HepG2 (cell line): ENCODE data around the gene NOS1. TPM values are rescaled to one million over a fixed set of nuclear protein-coding genes. Genes with fewer than 3 reads are reported as not detected.

Experiments
- ATAC-seq: fragments of 200-7000 bp; cut with Tn5 transposase; 3 replicates; pipeline ENCODE4 v1.9.1; 2020; ENCODE audit warnings: mild to moderate bottlenecking, moderate library complexity
- BruUV-seq: library from RNA; stranded (reverse); fragments of 400-500 nt; replicated peaks from 2 replicates; lab custom pipeline; 2021; lab: Mats Ljungman, UMichigan
- CTCF ChIA-PET: fragments of 300-600 bp; formaldehyde crosslinking; extraction: SDS; loops from one replicate; lab custom pipeline; 2021; ENCODE audit warnings: low total read pairs, inconsistent platforms, low intra/inter-chr PET ratio; lab: Yijun Ruan, JAX
- POLR2A ChIA-PET: fragments of 350-600 bp; sonication (Branson Sonifier 250); formaldehyde crosslinking; loops from one replicate; lab custom pipeline; 2020; ENCODE audit warnings: antibody characterized with exemption, inconsistent platforms; lab: Yijun Ruan, JAX
- DNase-seq: peaks from one replicate; pipeline ENCODE4 v3.0.0-alpha.2; 2015; ENCODE audit warnings: low spot score
- FAIRE-seq: peaks from 3 replicates; lab custom pipeline; 2011; peaks lifted over from hg19 to GRCh38; lab: Jason Lieb, UNC
- H2AFZ ChIP-seq: one replicate; pipeline ENCODE4 v1.6.1; 2011; ENCODE audit warnings: low read length, inconsistent platforms
- H3K27ac ChIP-seq: fragments of 300-600 bp; 3 replicates; pipeline ENCODE4 v1.8.0; 2011; ENCODE audit warnings: mixed run types, mild to moderate bottlenecking, mixed read lengths, low read length, inconsistent platforms; ENCODE audit not compliant: insufficient read depth; ENCODE audit errors: extremely low read length
- H3K27me3 ChIP-seq, 2 experiments: fragments of 200-600 bp in 1 of 2; 2 replicates in 1 of 2; 3 replicates in 1 of 2; pipeline versions ENCODE4 v1.6.0 to v1.8.0; 2011; ENCODE audit warnings: low read length in 2 of 2, mild to moderate bottlenecking in 2 of 2, moderate library complexity in 2 of 2, inconsistent platforms in 1 of 2; ENCODE audit not compliant: insufficient read depth in 2 of 2, control insufficient read depth in 1 of 2
- H3K36me3 ChIP-seq, 2 experiments: fragments of 200-600 bp in 1 of 2; replicated peaks in 1 of 2; 2 replicates in 1 of 2; 3 replicates in 1 of 2; pipeline versions ENCODE4 v1.5.1 to v1.8.0; 2011; ENCODE audit warnings: low read length in 2 of 2, inconsistent platforms in 1 of 2; ENCODE audit not compliant: insufficient read depth in 2 of 2, control insufficient read depth in 1 of 2
- H3K4me1 ChIP-seq: 2 replicates; pipeline ENCODE4 v1.5.1; 2012; ENCODE audit warnings: low read length, inconsistent platforms; ENCODE audit not compliant: insufficient read depth
- H3K4me2 ChIP-seq: 2 replicates; pipeline ENCODE4 v1.6.0; 2011; ENCODE audit warnings: low read depth, low read length, inconsistent platforms
- H3K4me3 ChIP-seq, 3 experiments: fragments of 200-600 bp in 1 of 3; sonication (generic), shearing (Covaris generic) in 1 of 3; replicated peaks in 1 of 3; 2 replicates each; pipeline ENCODE4 v1.5.1; 2011 to 2016; ENCODE audit warnings: low read length in 3 of 3, inconsistent platforms in 2 of 3, low read depth in 2 of 3, mild to moderate bottlenecking in 2 of 3, control low read depth in 1 of 3, mixed read lengths in 1 of 3; ENCODE audit not compliant: insufficient read depth in 1 of 3
- H3K79me2 ChIP-seq: one replicate; pipeline ENCODE4 v1.6.1; 2011; ENCODE audit warnings: low read length, inconsistent platforms; ENCODE audit not compliant: insufficient read depth
- H3K9ac ChIP-seq: 2 replicates; pipeline ENCODE4 v1.6.0; 2011; ENCODE audit warnings: mild to moderate bottlenecking, low read depth, low read length, inconsistent platforms; ENCODE audit not compliant: insufficient read depth
- H3K9me3 ChIP-seq: 2 replicates; pipeline ENCODE4 v1.5.1; 2012; ENCODE audit warnings: mild to moderate bottlenecking, low read length
- H4K20me1 ChIP-seq: 2 replicates; pipeline ENCODE4 v1.6.0; 2011; ENCODE audit warnings: inconsistent platforms, mild to moderate bottlenecking, low read length, moderate library complexity; ENCODE audit not compliant: insufficient read depth
- CBX1 ChIP-seq: IDR thresholded peaks from one replicate; pipeline ENCODE4 v1.6.1; 2016; ENCODE audit warnings: antibody characterized with exemption, low read depth
- CBX5 ChIP-seq: sonication (generic); formaldehyde crosslinking; IDR thresholded peaks from 2 replicates; pipeline ENCODE4 v1.4.0; 2020; ENCODE audit warnings: missing genetic modification reagents, borderline replicate concordance
- CREB1 ChIP-seq, 2 experiments: fragments of 450-650 bp in 1 of 2; IDR thresholded peaks; 2 replicates each; pipeline ENCODE4 v1.6.1; 2016 to 2017; ENCODE audit warnings: control low read depth in 1 of 2, mild to moderate bottlenecking in 1 of 2, missing compliant biosample characterization in 1 of 2, missing genetic modification characterization in 1 of 2
- ETV5 ChIP-seq: IDR thresholded peaks from 2 replicates; pipeline ENCODE4 v1.6.1; 2018; ENCODE audit warnings: missing biosample characterization, missing genetic modification reagents, inconsistent platforms, borderline replicate concordance
- HOXA3 ChIP-seq: sonication (generic); formaldehyde crosslinking; IDR thresholded peaks from 2 replicates; pipeline ENCODE4 v1.5.0; 2020; ENCODE audit warnings: missing genetic modification reagents
- KDM3A ChIP-seq: IDR thresholded peaks from 2 replicates; pipeline ENCODE4 v1.6.1; 2018; ENCODE audit warnings: low read depth, missing compliant biosample characterization
- NFE2 ChIP-seq: sonication (generic); formaldehyde crosslinking; IDR thresholded peaks from 2 replicates; pipeline ENCODE4 v1.4.0; 2020; ENCODE audit warnings: missing genetic modification reagents
- SOX13 ChIP-seq, 3 experiments: fragments of 450-650 bp in 1 of 3; sonication (generic) in 1 of 3; formaldehyde crosslinking in 1 of 3; IDR thresholded peaks in 2 of 3; conservative IDR thresholded peaks in 1 of 3; 2 replicates each; pipeline versions ENCODE4 v1.5.0 to v1.6.1; 2016 to 2020; ENCODE audit warnings: antibody characterized with exemption in 1 of 3, mild to moderate bottlenecking in 1 of 3, missing compliant biosample characterization in 1 of 3, missing genetic modification reagents in 1 of 3, moderate library complexity in 1 of 3
- ZNF142 ChIP-seq: sonication (generic); formaldehyde crosslinking; IDR thresholded peaks from 2 replicates; pipeline ENCODE4 v1.4.0; 2020; ENCODE audit warnings: missing genetic modification reagents
- ZNF225 ChIP-seq: sonication (generic); formaldehyde crosslinking; IDR thresholded peaks from 2 replicates; pipeline ENCODE4 v1.4.0; 2020; ENCODE audit warnings: mild to moderate bottlenecking, missing genetic modification reagents
- ZNF710 ChIP-seq: sonication (generic); formaldehyde crosslinking; IDR thresholded peaks from 2 replicates; pipeline ENCODE4 v1.5.0; 2020; ENCODE audit warnings: mild to moderate bottlenecking, missing genetic modification reagents, borderline replicate concordance
- WGBS: methylation state at CpG from one replicate; pipeline ENCODE4 v1.1.6; 2017; ENCODE audit warnings: low lambda C conversion rate; 5-methylcytosine and 5-hydroxymethylcytosine counted together
- in situ Hi-C: cut with HindIII; loops from 2 replicates; pipeline ENCODE4 v1.10.0; 2017; ENCODE audit warnings: low pct_unique_long_range_greater_than_20kb; ENCODE audit not compliant: extremely low pct_ligation_motif_present
- intact Hi-C: fragments of 100-400 bp; cut with micrococcal nuclease; formaldehyde crosslinking; loops from one replicate; pipeline ENCODE4 v1.10.0; 2022; ENCODE audit not compliant: unreplicated experiment
- polyA plus RNA-seq, 8 experiments: library from polyadenylated mRNA; depleted of rRNA in 3 of 8; stranded (reverse) in 7 of 8; unstranded in 1 of 8; fragments of >200 nt; fragmentation: Illumina TruSeq in 4 of 8; extraction: Trizol in 4 of 8; gene quantifications; 2 replicates each; pipeline versions ENCODE4 v1.2.1 to v1.2.3, GENCODE V29; 2011 to 2016; ENCODE audit warnings: low read depth in 4 of 8, missing spikeins in 1 of 8, mixed read lengths in 1 of 8; ENCODE audit not compliant: insufficient read depth in 1 of 8
- total RNA-seq, 5 experiments: library from RNA; depleted of rRNA; stranded (reverse); fragments of >200 nt; fragmentation: Illumina TruSeq; extraction: Trizol; gene quantifications; 2 replicates each; pipeline ENCODE4 v1.2.3, GENCODE V29; 2016; ENCODE audit warnings: low read depth in 1 of 5

NOS1 gene
- total and polyA plus RNA-seq, 2 of the 13 experiments (the other 11 are each of a cell fraction or from before 2014, with no cell fraction given): not detected

GRCh38 chr12:117313926-117314325 is 47.5 kb downstream of the NOS1 start (continued):
- TF ChIP-seq ZNF142 (no peak), NFE2 (no peak)

GRCh38 chr12:117312770-117313169 is 48.7 kb downstream of the NOS1 start:
- Histone ChIP-seq H3K9ac (no peak overlapping the region), H3K36me3 (no peaks in the 10 kb centered on the region), H3K27ac (no peak overlapping the region), H3K79me2 (no peaks in the 10 kb centered on the region), H3K27me3 (peaks cover 3 to 19% of the 10 kb centered on the region in 2 experiments; a peak in 3 of 5 replicates), H2AFZ (no peak overlapping the region), H3K9me3 (no peaks in the 10 kb centered on the region), H3K4me1 (no peaks in the 10 kb centered on the region), H3K4me2 (no peak overlapping the region), H3K4me3 (no peak overlapping the region), H4K20me1 (no peaks in the 10 kb centered on the region)
- ATAC-seq (no peak), FAIRE-seq (no peak), DNase-seq (no peak)
- TF ChIP-seq HOXA3 (CRISPR knock-in tag): no peak
- TF ChIP-seq ZNF710 (CRISPR knock-in tag): no peak
- TF ChIP-seq CBX5: no peak
- TF ChIP-seq SOX13 (IDR thresholded peaks at IDR 0.05): no peak
- TF ChIP-seq SOX13 (CRISPR knock-in tag; conservative IDR thresholded peaks at IDR 0.05 in 1 of 2, IDR thresholded peaks at IDR 0.05 in 1 of 2): no peak
- peak; percentile 87 for TF ChIP-seq CREB1 (IDR thresholded peaks at IDR 0.05)
- no peak for TF ChIP-seq CREB1 (CRISPR knock-in tag; IDR thresholded peaks at IDR 0.05)
- TF ChIP-seq ETV5: no peak
- TF ChIP-seq KDM3A (CRISPR knock-in tag): no peak
- no peak for TF ChIP-seq CBX1
- TF ChIP-seq ZNF225 (CRISPR knock-in tag): no peak
- POLR2A ChIA-PET: no interaction called here
- CTCF ChIA-PET: no interaction called here
- no TSS peak for BruUV-seq
- WGBS: 0% methylated on average over 3 of the region's 3 CpGs
- in situ Hi-C loops: no loop called here
- intact Hi-C loops: no loop called here
